SU-DHL-6 (cell line): ENCODE data around the gene RAB40C.

Experiments used
- H2AFZ ChIP-seq: fragments of 200-600 bp; sonication (generic); 2 replicates; pipeline ENCODE4 v1.6.1; 2014; ENCODE audit warnings: low read depth, mild to moderate bottlenecking, moderate library complexity, mixed read lengths, antibody characterized with exemption, low read length; ENCODE audit not compliant: severe bottlenecking
- H3F3A ChIP-seq: fragments of 200-600 bp; shearing (Covaris generic); 2 replicates; pipeline ENCODE4 v1.6.0; 2016; ENCODE audit warnings: antibody characterized with exemption, mild to moderate bottlenecking; ENCODE audit not compliant: insufficient read depth
- H3K27ac ChIP-seq: fragments of 200-600 bp; sonication (generic); 2 replicates; pipeline ENCODE4 v1.5.1; 2016; ENCODE audit warnings: low read depth, mild to moderate bottlenecking, low read length, moderate library complexity, mixed read lengths
- H3K27me3 ChIP-seq: fragments of 200-600 bp; sonication (generic), shearing (Covaris generic); 2 replicates; pipeline ENCODE4 v1.6.0; 2014; ENCODE audit warnings: mild to moderate bottlenecking, low read length
- H3K36me3 ChIP-seq: fragments of 200-600 bp; sonication (generic); 2 replicates; pipeline ENCODE4 v1.6.1; 2014; ENCODE audit warnings: mild to moderate bottlenecking, low read length, mixed read lengths
- H3K4me2 ChIP-seq: fragments of 300-600, 200-600 bp; shearing (Covaris generic), sonication (generic); 2 replicates; pipeline ENCODE4 v1.6.0; 2014; ENCODE audit warnings: low read length, low read depth, mild to moderate bottlenecking; ENCODE audit not compliant: poor library complexity, severe bottlenecking
- H3K4me3 ChIP-seq: fragments of 200-600 bp; sonication (generic); 2 replicates; pipeline ENCODE4 v1.5.1; 2014; ENCODE audit warnings: antibody characterized with exemption, low read length, mild to moderate bottlenecking, mixed read lengths; ENCODE audit not compliant: insufficient read depth, poor library complexity, severe bottlenecking
- H3K79me2 ChIP-seq: fragments of 200-600 bp; sonication (generic); 2 replicates; pipeline ENCODE4 v1.6.1; 2014; ENCODE audit warnings: mild to moderate bottlenecking, low read length, moderate library complexity; ENCODE audit not compliant: insufficient read depth
- H3K9ac ChIP-seq: fragments of 200-600 bp; sonication (generic); 2 replicates; pipeline ENCODE4 v1.7.0; 2014; ENCODE audit warnings: mild to moderate bottlenecking, low read length
- H3K9me2 ChIP-seq: fragments of 200-600 bp; sonication (generic); replicated peaks from 2 replicates; pipeline ENCODE4 v1.6.1; 2014; ENCODE audit warnings: low read length; ENCODE audit not compliant: insufficient read depth
- H3K9me3 ChIP-seq: fragments of 200-600 bp; sonication (generic); 2 replicates; pipeline ENCODE4 v1.6.1; 2014; ENCODE audit warnings: low read length, mixed read lengths; ENCODE audit not compliant: insufficient read depth
- H4K20me1 ChIP-seq: fragments of 200-600 bp; sonication (generic); 2 replicates; pipeline ENCODE4 v1.6.1; 2014; ENCODE audit warnings: low read depth, mild to moderate bottlenecking, antibody characterized with exemption, low read length, moderate library complexity, mixed read lengths
- EZH2phosphoT487 ChIP-seq: fragments of 200-600 bp; sonication (generic), shearing (Covaris generic); conservative IDR thresholded peaks from 2 replicates; pipeline ENCODE4 v1.6.1; 2018; ENCODE audit warnings: mild to moderate bottlenecking, antibody characterized with exemption, low read length, moderate library complexity, mixed read lengths
- TF ChIP-seq, protein P1 (sequence below): fragments of 200-600 bp; sonication (generic); IDR thresholded peaks from one replicate; pipeline ENCODE4 v1.5.1; 2017; ENCODE audit warnings: antibody characterized with exemption, mild to moderate bottlenecking, low read length, moderate library complexity; ENCODE audit not compliant: insufficient read depth, poor library complexity, severe bottlenecking

Gene RAB40C

DNA sequence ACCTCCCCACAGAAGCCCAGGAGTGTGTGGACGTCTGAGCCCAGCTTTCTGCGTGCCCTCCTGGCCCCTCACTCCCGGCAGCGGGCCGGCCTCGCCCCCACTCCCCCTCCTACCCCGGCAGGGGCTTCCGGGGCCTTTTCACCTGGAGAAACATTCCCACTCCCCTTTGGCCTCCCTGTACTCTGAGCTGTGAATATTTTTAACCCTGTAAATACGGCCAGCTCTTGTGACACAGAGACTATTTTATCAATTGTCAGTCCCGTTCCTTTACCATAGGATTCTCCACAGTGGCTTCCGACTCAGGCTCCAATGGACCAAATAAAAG lies 35.6 kb upstream of the RAB40C start:
- no peaks in the 10 kb centered on the region for H3K9me3 ChIP-seq
- H3K27me3 ChIP-seq, result no peaks in the 10 kb centered on the region
- no peaks in the 10 kb centered on the region for H4K20me1 ChIP-seq
- H2AFZ ChIP-seq, result no peak overlapping the region
- H3K9ac ChIP-seq, result no peak overlapping the region
- no peaks in the 10 kb centered on the region for H3K36me3 ChIP-seq
- H3F3A ChIP-seq, result no peaks in the 10 kb centered on the region
- H3K27ac ChIP-seq, result no peak overlapping the region
- H3K79me2 ChIP-seq, result no peaks in the 10 kb centered on the region
- H3K4me3 ChIP-seq, result no peak overlapping the region
- TF ChIP-seq, protein P1, sequence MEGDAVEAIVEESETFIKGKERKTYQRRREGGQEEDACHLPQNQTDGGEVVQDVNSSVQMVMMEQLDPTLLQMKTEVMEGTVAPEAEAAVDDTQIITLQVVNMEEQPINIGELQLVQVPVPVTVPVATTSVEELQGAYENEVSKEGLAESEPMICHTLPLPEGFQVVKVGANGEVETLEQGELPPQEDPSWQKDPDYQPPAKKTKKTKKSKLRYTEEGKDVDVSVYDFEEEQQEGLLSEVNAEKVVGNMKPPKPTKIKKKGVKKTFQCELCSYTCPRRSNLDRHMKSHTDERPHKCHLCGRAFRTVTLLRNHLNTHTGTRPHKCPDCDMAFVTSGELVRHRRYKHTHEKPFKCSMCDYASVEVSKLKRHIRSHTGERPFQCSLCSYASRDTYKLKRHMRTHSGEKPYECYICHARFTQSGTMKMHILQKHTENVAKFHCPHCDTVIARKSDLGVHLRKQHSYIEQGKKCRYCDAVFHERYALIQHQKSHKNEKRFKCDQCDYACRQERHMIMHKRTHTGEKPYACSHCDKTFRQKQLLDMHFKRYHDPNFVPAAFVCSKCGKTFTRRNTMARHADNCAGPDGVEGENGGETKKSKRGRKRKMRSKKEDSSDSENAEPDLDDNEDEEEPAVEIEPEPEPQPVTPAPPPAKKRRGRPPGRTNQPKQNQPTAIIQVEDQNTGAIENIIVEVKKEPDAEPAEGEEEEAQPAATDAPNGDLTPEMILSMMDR, result no peak
- no peak for TF ChIP-seq EZH2phosphoT487
- no peak overlapping the region for H3K4me2 ChIP-seq
- no peaks in the 10 kb centered on the region for H3K9me2 ChIP-seq

- Histone ChIP-seq H2AFZ (no peak overlapping the region), H3F3A (no peaks in the 10 kb centered on the region), H3K4me2 (no peak overlapping the region), H3K36me3 (no peaks in the 10 kb centered on the region), H3K4me3 (no peak overlapping the region), H4K20me1 (no peaks in the 10 kb centered on the region), H3K9me2 (no peaks in the 10 kb centered on the region), H3K9ac (no peak overlapping the region), H3K79me2 (no peaks in the 10 kb centered on the region), H3K27ac (no peak overlapping the region), H3K27me3 (no peaks in the 10 kb centered on the region), H3K9me3 (no peaks in the 10 kb centered on the region)
- no peak for TF ChIP-seq EZH2phosphoT487
- TF ChIP-seq, protein P1, result no peak
Observed at GRCh38 chr16:554640-555365, 35.1 kb upstream of the RAB40C start.

- Histone ChIP-seq H3K79me2 (no peaks in the 10 kb centered on the region), H3K4me3 (no peak overlapping the region), H3F3A (no peaks in the 10 kb centered on the region), H3K4me2 (no peak overlapping the region), H3K9me2 (no peaks in the 10 kb centered on the region), H3K27me3 (no peaks in the 10 kb centered on the region), H2AFZ (no peak overlapping the region), H3K27ac (no peak overlapping the region), H3K36me3 (no peaks in the 10 kb centered on the region), H4K20me1 (no peaks in the 10 kb centered on the region), H3K9me3 (no peaks in the 10 kb centered on the region), H3K9ac (no peak overlapping the region)
- TF ChIP-seq, protein P1, result no peak
- TF ChIP-seq EZH2phosphoT487, result no peak
Observed at GRCh38 chr16:555528-556473, 34.1 kb upstream of the RAB40C start.
